GM21381 (cell line): Measurements from ENCODE around the gene LRRC51.

Experiments used
- ATAC-seq: cut with Tn5 transposase; IDR thresholded peaks from one replicate; pipeline ENCODE4 v1.9.1; 2021; ENCODE audit warnings: mild to moderate bottlenecking, moderate library complexity; ENCODE audit not compliant: unreplicated experiment

The LRRC51 gene

GRCh38 chr11:72069787-72070251 lies 10.8 kb upstream of the LRRC51 start:
- ATAC-seq: peak; percentile 84

- ATAC-seq: no peak
These were observed 10.2 kb upstream of the LRRC51 start for GRCh38 chr11:72070491-72070890.

DNA sequence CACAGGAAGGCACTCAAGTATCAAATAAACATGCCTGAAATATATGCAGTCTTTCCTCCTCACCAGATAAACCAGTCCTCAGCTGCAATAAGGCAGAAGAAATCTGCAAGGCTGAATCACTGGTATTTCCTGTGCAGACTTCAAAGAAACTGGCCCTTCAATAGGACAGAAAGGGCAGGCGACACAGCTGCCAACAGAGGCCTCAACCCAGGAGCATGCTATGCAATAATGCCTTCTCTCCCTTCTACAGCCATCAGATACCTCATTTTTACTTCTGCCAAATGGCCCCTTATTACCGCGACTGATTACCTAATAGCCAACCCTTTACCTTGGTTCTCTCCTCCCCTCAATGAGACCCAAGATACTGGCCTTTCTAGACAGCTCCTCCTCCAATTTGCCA lies 8.3 kb upstream of the LRRC51 start:
- ATAC-seq: no peak

- ATAC-seq: no peak
These were observed 5.5 kb upstream of the LRRC51 start for GRCh38 chr11:72075109-72075508.

GRCh38 chr11:72075756-72076155 lies 4.9 kb upstream of the LRRC51 start:
- no peak for ATAC-seq

DNA sequence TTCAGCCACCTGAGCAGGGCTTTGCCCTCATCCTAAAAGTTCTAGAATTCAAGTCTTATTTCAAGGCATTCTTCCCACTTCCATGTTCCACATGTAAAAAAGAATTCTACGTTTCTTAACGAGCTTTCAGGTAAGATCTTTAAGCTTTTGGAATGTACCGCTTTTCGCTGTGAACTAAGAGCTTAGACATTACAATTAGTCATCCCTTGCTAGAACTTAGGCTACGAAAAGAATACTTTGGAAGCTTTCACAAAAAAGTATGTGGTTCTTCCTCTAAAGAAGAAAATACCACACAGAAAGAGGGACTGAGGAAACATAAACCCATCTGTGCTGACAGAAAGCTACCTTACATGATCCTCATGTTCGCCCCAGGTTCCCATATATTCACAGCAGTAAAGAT lies 2.2 kb upstream of the LRRC51 start:
- ATAC-seq: no peak

DNA sequence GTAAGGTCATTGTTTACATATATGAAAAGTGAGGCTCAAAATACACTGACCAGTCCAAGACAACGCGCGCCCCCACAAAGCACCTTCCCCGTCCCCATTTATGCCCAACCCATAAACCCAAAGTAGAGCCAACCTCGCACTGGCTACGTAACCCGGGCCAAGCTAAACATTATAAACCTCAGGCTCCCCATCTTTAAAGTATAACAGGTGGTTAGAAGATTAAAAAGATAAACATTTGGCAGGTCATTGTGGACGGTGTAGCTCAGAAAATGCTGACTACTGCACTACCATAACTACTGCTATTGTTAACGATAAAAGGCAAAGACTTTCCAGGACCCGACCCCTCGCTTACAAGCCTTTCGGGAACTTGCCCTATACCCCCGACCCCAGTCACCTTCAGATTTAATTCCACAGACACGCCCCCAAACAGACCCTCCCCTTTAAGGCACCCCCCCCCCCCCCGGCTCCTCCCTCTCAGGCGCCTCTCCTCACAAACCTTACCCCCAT lies 778 bp upstream of the LRRC51 start:
- ATAC-seq: no peak

- no peak for ATAC-seq
These were observed 564 bp downstream of the LRRC51 start for GRCh38 chr11:72081184-72081644.

DNA sequence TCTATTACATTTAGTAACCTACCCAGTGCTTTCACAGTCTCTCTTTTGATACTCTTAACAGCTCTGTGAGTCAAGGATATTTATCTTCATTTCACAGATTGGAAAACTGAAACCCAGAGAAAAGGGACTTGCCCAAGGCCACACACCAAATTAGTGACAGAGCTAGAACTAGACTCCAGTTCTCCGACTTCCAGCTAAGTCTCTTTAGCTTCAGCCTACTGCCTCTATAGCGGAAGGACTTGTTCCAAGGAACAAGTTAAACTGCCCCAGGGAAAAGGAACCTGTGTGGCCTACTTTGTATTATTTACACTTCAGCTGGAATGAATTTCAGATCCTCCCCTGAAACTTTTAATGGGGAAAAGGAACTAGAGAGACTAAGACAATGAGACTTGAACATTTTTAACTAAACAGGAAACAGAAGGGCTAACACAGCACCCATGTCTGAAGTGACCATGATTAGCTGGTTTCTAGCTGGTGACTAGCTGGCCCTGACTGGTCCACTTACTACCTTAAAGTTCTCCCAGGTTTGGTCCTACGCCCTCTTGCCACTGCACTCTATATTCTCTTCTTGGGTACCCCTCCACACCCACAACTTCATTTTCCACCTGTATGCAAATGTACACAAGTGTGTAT lies 1.3 kb downstream of the LRRC51 start:
- no peak for ATAC-seq

- no peak for ATAC-seq
These were observed 2.8 kb downstream of the LRRC51 start for GRCh38 chr11:72083414-72083813.

- ATAC-seq: no peak
These were observed 3.4 kb downstream of the LRRC51 start for GRCh38 chr11:72084076-72084475.

DNA sequence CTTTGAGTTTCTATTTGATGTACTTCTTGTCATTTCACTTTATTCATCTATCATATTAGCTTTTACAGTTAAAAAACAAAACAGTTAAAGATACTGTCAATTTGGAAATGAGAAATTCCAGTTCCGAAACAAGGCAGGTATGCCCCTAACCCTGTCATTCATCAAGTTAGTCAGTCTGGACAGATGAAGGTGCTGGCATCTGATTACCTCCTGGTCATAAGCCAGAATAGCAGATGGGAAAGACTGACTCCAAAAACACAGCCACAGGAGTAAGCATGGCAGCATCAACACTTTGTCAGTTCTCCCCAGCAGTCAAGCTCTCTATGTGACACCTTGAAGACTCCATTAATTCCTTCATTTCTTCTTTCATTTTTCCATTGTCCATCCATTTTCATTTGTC lies 4.3 kb downstream of the LRRC51 start:
- ATAC-seq: no peak

- ATAC-seq: no peak
These were observed 5.1 kb downstream of the LRRC51 start for GRCh38 chr11:72085621-72086351.

DNA sequence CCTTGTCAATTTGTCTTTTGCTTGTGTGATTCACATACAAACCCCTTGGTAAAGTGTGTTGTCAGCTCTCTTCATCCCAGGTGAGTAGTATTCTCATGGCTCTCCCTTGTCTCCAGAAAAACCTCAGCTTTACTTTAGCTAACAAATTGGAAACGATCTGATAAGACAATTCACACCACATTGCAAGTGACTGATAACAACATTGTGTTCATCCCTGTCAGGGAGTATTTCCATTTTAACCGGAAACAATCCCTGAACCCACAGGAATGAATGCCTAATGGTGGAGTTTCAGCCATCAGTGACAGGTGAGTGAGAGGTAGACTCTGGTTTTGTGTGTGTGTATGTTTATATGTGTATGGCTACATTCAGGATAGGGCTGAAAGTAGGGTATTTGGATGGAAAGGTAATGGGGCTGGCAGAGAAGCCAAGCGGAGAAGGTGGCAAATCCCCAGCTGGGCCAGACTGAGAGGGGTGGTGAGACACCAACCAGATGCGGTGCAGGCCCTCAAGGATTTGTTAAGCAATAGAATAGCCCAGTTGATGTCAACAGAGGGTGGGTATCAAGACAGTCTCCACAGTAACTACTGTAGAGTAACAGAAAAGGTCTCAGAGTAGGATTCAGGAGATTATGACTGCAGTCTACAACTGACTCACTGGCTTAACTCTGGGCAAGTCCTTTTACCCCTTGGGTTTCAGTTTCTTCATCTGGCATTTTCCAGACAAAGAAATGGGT lies 7.6 kb downstream of the LRRC51 start:
- ATAC-seq: no peak

- no peak for ATAC-seq
These were observed 10.6 kb downstream of the LRRC51 start for GRCh38 chr11:72091292-72091691.

DNA sequence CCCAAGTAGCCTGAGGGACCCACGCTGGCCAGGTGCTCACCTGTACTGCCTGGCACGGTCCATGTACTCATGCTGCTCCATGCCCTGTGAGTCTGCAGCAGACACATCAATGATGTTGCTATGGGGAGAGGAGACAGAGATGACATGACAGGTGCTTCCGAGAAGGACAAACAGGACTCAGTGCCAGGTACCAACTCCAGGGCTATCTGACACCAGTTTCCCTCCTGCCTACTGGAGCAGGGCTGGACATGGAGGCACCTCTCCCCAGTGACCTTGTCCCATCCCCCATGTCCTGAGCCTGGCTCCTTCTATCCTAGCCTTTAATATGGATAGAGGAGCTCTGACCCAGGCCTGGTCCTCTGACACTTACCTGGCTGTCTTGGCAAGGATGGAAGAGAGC lies 18.1 kb downstream of the LRRC51 start:
- no peak for ATAC-seq

- no peak for ATAC-seq
These were observed 19.4 kb downstream of the LRRC51 start for GRCh38 chr11:72100009-72100408.

DNA sequence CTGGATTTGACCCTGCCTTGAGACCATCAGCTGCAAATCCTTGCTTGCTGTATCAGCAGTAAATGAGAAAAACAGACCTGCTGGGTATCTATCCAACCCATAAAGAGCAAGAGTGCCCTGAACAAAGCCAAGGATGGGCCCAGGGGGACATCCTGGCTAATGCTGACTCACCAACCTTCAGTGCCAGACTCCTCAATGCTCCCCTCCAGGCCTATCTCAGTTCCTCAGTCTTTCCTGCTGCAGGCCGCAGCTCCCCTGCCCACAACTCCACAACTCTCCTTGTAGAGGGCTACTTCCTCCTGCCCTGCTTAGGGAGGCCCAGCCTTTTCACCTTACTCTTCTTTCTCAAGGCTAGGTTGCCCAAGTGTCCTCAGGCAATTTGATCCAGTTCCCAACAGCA lies 19.8 kb downstream of the LRRC51 start:
- ATAC-seq: no peak

DNA sequence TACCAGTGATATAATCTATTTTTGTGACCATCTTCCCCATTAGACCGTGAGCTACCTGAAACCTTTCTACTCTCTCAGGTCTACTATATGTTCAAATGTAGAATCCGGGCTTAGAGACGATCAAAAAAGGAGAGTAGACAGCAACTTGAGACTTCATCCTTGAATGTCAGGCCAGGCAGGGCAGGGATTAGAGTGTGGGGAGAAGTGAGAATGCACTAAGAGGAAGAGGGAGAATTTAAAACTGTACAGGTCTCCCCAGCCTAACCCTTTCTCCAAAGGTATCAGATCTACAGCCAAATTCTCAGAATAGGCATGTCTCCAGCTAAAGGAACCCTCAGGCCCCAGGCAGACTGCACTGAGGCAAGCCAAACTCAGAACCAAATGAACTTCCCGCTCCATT lies 21.5 kb downstream of the LRRC51 start:
- ATAC-seq: no peak

DNA sequence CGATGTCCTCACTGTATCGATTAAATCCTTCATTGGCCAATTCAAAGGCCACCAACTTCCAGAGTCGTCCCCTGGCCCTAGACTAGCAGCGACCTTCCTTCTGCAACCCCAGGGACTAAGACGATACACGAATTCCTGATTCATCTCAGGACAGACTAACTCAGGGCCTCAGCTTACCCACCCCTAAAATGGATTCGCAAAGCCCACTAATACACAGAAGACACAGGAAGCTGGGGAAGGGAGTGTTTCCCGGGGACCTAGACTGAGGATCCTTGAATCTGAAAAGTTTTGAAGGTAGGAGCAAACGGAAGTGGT lies 21.9 kb downstream of the LRRC51 start:
- no peak for ATAC-seq

GRCh38 chr11:72102946-72103753 lies 22.5 kb downstream of the LRRC51 start, which contains the start of gene LAMTOR1:
TSS of gene LAMTOR1 (minus strand) at chr11:72103297. CDS start at chr11:72103224, 73 bp downstream.
- ATAC-seq: peak; percentile 83
